ENCODE data around the gene SEMA4D. TPM values are rescaled to one million over a fixed set of nuclear protein-coding genes. Genes with fewer than 3 reads are reported as not detected.

Gene SEMA4D
- total RNA-seq, 4 donors from 2014 or later, result 7.9 to 14.1 (median 10.6) TPM

DNA sequence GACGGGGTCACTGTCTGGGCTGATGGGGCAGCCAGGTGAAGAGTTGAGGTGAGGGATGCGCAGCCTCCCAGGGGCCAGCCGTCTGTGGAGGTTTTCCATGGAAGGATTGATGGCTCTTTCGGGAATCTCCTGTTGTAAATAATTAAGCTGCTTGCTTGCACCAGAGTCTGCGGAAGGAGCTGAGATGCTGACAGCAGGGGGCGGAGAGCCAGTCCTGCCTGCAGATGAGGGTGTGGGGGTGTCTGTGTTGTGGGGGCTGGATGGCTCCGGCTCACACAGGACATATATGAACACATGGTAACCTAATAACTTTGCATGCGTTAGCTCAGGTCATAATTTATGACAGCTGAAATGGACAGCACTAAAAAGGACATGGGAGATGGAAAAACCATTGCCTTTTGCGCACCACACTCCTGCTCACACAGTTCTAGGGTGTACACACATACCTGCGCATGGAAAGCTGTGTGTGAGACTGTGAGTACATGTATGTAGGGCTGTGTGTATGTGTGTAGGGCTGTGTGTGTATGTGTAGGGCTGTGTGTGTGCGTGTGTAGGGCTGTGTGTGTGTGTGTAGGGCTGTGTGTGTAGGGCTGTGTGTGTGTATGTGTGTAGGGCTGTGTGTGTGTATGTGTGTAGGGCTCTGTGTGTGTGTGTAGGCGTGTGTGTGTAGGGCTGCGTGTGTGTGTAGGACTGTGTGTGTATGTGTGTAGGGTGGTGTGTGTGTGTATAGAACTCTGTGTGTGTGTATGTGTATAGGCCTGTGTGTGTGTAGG is 36.8 kb upstream of the SEMA4D start:
- H3K4me1 ChIP-seq, result no peaks in the 10 kb centered on the region
- no peak overlapping the region for H3K27ac ChIP-seq (replicated peaks in 1 of 4)
- no peaks in the 10 kb centered on the region for H3K9me3 ChIP-seq
- peaks cover 0 to 20% (median 0%) of the 10 kb centered on the region in 4 donors for H3K27me3 ChIP-seq
- DNase-seq (ENCODE audit: extremely low spot score), result no peak
- 74% methylated on average over 13 of the region's 13 CpGs for WGBS
- TF ChIP-seq CTCF (IDR thresholded peaks at IDR 0.05) (no peak), POLR2A (IDR thresholded peaks at IDR 0.05; ENCODE audit: low read depth) (no peak), POLR2AphosphoS5 (IDR thresholded peaks at IDR 0.05) (no peak), EP300 (IDR thresholded peaks at IDR 0.05) (no peak)
- intact Hi-C loops (cut with DNase I), result no loop called here
- no peaks in the 10 kb centered on the region for H3K36me3 ChIP-seq
- no peak overlapping the region for H3K4me3 ChIP-seq

DNA sequence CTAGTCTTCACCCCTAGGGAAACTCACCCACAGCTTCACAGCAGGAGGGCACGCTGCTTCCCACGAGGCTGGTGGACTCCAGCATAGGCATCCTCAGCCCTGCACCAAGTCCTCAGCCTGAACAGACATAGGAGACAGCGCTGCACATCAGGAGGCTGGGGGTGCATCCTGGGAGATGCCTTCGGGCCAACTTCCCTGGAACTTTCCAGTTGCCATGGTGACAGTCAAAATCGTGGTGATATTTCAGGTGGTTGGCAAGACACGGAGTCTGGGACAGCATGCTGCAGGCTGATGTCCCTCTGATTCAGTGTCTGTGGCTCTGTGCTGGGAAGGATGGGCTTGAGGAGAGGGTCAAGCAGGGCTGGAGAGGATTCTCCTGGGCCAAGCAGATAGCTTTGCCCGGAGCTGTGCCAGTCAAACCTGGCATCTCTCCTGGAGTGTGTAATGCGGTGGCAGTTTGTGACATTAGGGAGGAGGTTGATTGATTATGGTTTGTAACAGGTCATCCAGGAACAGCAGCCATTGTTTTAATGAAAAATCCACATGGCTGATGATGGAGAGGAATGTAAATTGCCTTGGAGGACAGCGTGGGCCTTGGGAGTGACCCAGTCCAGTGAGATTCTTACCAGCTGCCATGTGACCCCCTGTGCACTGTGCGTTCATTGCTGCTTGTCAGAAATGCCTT is 35.6 kb upstream of the SEMA4D start:
- WGBS, result 60% methylated on average over 9 of the region's 10 CpGs
- peaks cover 0 to 20% (median 0%) of the 10 kb centered on the region in 4 donors for H3K27me3 ChIP-seq
- H3K27ac ChIP-seq (replicated peaks in 1 of 4), result no peak overlapping the region
- no peak for DNase-seq (ENCODE audit: extremely low spot score)
- no peaks in the 10 kb centered on the region for H3K9me3 ChIP-seq
- H3K36me3 ChIP-seq, result no peaks in the 10 kb centered on the region
- TF ChIP-seq EP300 (IDR thresholded peaks at IDR 0.05) (no peak), CTCF (IDR thresholded peaks at IDR 0.05) (no peak), POLR2AphosphoS5 (IDR thresholded peaks at IDR 0.05) (no peak), POLR2A (IDR thresholded peaks at IDR 0.05; ENCODE audit: low read depth) (no peak)
- H3K4me1 ChIP-seq, result no peaks in the 10 kb centered on the region
- H3K4me3 ChIP-seq, result no peak overlapping the region
- intact Hi-C loops (cut with DNase I), result no loop called here

DNA sequence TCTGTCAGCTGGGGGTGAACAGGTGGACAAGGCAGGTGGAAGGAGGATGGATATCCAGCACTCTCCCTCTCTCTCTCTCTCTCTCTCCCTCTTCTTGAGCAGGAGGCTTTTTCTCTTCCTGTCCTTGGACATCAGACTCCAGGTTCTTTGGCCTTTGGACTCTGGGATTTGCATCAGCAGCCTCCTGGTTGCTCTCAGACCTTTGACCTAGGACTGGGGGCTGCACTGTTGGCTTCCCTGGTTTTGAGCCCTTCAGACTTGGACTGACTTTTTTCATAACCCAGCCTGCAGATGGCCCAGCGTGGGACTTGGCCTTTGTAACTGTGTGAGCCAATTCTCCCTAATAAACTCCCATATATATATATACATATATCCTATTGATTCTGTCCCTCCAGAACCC is 35.0 kb upstream of the SEMA4D start:
- H3K4me1 ChIP-seq, result no peaks in the 10 kb centered on the region
- H3K4me3 ChIP-seq, result no peak overlapping the region
- 73% methylated on average over 1 of the region's 1 CpG for WGBS
- H3K27ac ChIP-seq (replicated peaks in 1 of 4), result no peak overlapping the region
- intact Hi-C loops (cut with DNase I), result no loop called here
- DNase-seq (ENCODE audit: extremely low spot score), result no peak
- H3K36me3 ChIP-seq, result no peaks in the 10 kb centered on the region
- H3K27me3 ChIP-seq, result peaks cover 0 to 20% (median 0%) of the 10 kb centered on the region in 4 donors
- TF ChIP-seq POLR2AphosphoS5 (IDR thresholded peaks at IDR 0.05) (no peak), CTCF (IDR thresholded peaks at IDR 0.05) (no peak), EP300 (IDR thresholded peaks at IDR 0.05) (no peak), POLR2A (IDR thresholded peaks at IDR 0.05; ENCODE audit: low read depth) (no peak)
- peaks cover 0 to 4% (median 0%) of the 10 kb centered on the region in 4 donors for H3K9me3 ChIP-seq

GRCh38 chr9:89532478-89532877 is 34.6 kb upstream of the SEMA4D start:
- Histone ChIP-seq H3K4me1 (no peaks in the 10 kb centered on the region), H3K36me3 (no peaks in the 10 kb centered on the region), H3K4me3 (no peak overlapping the region), H3K27ac (replicated peaks in 1 of 4) (no peak overlapping the region), H3K9me3 (peaks cover 0 to 4% (median 0%) of the 10 kb centered on the region in 4 donors), H3K27me3 (peaks cover 0 to 19% (median 0%) of the 10 kb centered on the region in 4 donors)
- WGBS, result 60% methylated on average over 1 of the region's 4 CpGs
- TF ChIP-seq CTCF (IDR thresholded peaks at IDR 0.05), result no peak
- no peak for TF ChIP-seq POLR2A (IDR thresholded peaks at IDR 0.05; ENCODE audit: low read depth)
- no peak for TF ChIP-seq EP300 (IDR thresholded peaks at IDR 0.05)
- TF ChIP-seq POLR2AphosphoS5 (IDR thresholded peaks at IDR 0.05), result no peak
- no peak for DNase-seq (ENCODE audit: extremely low spot score)
- intact Hi-C loops (cut with DNase I), result no loop called here
